Bronchial epithelial cell (primary cell): ENCODE results near the gene STUB1. TPM values are rescaled to one million over a fixed set of nuclear protein-coding genes. Genes with fewer than 3 reads are reported as not detected.
A peak's percentile ranks its signal among the peaks of the same experiment; 100 is the strongest.

Experiments
- DNase-seq: peaks from one replicate; pipeline ENCODE4 v3.0.0-alpha.2; 2010; ENCODE audit warnings: low read depth
- FAIRE-seq: peaks from 2 replicates; lab custom pipeline; 2011; peaks lifted over from hg19 to GRCh38; lab: Jason Lieb, UNC
- H3K27me3 ChIP-seq: 2 replicates; pipeline ENCODE4 v1.5.1; 2011; ENCODE audit warnings: low read length; ENCODE audit not compliant: control insufficient read depth, insufficient read depth
- H3K36me3 ChIP-seq: 2 replicates; pipeline ENCODE4 v1.5.1; 2011; ENCODE audit warnings: low read length; ENCODE audit not compliant: control insufficient read depth, insufficient read depth
- H3K4me3 ChIP-seq: 2 replicates; pipeline ENCODE4 v1.5.1; 2011; ENCODE audit warnings: mild to moderate bottlenecking, low read depth, low read length, control low read depth
- CTCF ChIP-seq: IDR thresholded peaks from 2 replicates; pipeline ENCODE4 v1.5.1; 2011; ENCODE audit warnings: mild to moderate bottlenecking, moderate library complexity, low read length, control low read depth, inconsistent platforms; ENCODE audit not compliant: insufficient read depth, severe bottlenecking
- total RNA-seq: library from RNA; depleted of rRNA; stranded (reverse); fragments of >200 nt; gene quantifications from 2 replicates; pipeline ENCODE4 v1.2.1, GENCODE V29; 2014

Gene STUB1
- total RNA-seq, 1 donor from 2014 or later: 204 TPM

- no peak for TF ChIP-seq CTCF
- Histone ChIP-seq H3K4me3 (peak within 1 kb of the TSS; percentile 22), H3K36me3 (no peaks in the 10 kb centered on the region), H3K27me3 (peaks cover 47% of the 10 kb centered on the region)
- DNase-seq (no peak), FAIRE-seq (no peak)
Observed at GRCh38 chr16:705431-706188, 25.4 kb downstream of the STUB1 start, which contains the start of gene FBXL16. Gene FBXL16, minus strand, starts transcription at chr16:705801. Its CDS starts 8,396 bp downstream, at chr16:697405.

- no peaks in the 10 kb centered on the region for H3K36me3 ChIP-seq
- no peak for DNase-seq
- peaks cover 47% of the 10 kb centered on the region for H3K27me3 ChIP-seq
- H3K4me3 ChIP-seq: no peak overlapping the region
- no peak for TF ChIP-seq CTCF
- no peak for FAIRE-seq
Observed at GRCh38 chr16:706189-707061, 26.2 kb downstream of the STUB1 start.

- peaks cover 42% of the 10 kb centered on the region for H3K27me3 ChIP-seq
- FAIRE-seq (no peak), DNase-seq (no peak)
- no peak overlapping the region for H3K4me3 ChIP-seq
- no peaks in the 10 kb centered on the region for H3K36me3 ChIP-seq
- no peak for TF ChIP-seq CTCF
Observed at GRCh38 chr16:707062-707538, 26.9 kb downstream of the STUB1 start.

- no peak for TF ChIP-seq CTCF
- DNase-seq (no peak), FAIRE-seq (no peak)
- no peak overlapping the region for H3K4me3 ChIP-seq
- no peaks in the 10 kb centered on the region for H3K36me3 ChIP-seq
- peaks cover 34% of the 10 kb centered on the region for H3K27me3 ChIP-seq
Observed at GRCh38 chr16:708019-708418, 27.8 kb downstream of the STUB1 start.

GRCh38 chr16:708959-709358 lies 28.7 kb downstream of the STUB1 start:
- peaks cover 27% of the 10 kb centered on the region for H3K27me3 ChIP-seq
- FAIRE-seq (no peak), DNase-seq (no peak)

More at GRCh38 chr16:708959-709358, 28.7 kb downstream of the STUB1 start:
- Histone ChIP-seq H3K4me3 (no peak overlapping the region), H3K36me3 (no peaks in the 10 kb centered on the region)
- no peak for TF ChIP-seq CTCF
